ENCODE results near the gene TRIO.

The TRIO gene

GRCh38 chr5:14450018-14450524 is 306.9 kb downstream of the TRIO start:
- no peak for DNase-seq (ENCODE audit: low read depth, low spot score)

DNA sequence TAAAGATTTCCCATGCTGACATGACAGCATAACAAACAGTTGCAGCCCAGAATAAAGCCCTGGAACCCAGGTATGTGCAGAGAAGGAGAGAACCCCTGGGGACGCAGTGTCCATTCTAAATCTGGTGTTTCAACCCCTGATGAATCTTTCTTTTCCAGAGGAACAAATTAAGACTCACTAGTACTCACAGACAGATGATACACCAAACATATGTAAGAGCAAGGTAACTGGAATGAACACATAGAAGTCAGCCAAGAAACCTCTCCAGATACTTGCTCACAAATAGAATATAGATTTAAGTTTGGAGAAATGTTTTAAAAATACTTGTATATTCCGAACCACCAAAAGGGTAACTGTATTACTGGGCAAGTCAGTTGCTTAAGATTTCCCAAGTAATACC is 307.6 kb downstream of the TRIO start:
- no peak for DNase-seq (ENCODE audit: low read depth, low spot score)

- DNase-seq (ENCODE audit: low read depth, low spot score), result no peak
These were observed 308.7 kb downstream of the TRIO start for GRCh38 chr5:14451871-14452270.

GRCh38 chr5:14452685-14453454 is 309.7 kb downstream of the TRIO start:
- no peak for DNase-seq (ENCODE audit: low read depth, low spot score)

- no peak for DNase-seq (ENCODE audit: low read depth, low spot score)
These were observed 310.3 kb downstream of the TRIO start for GRCh38 chr5:14453481-14453880.

DNA sequence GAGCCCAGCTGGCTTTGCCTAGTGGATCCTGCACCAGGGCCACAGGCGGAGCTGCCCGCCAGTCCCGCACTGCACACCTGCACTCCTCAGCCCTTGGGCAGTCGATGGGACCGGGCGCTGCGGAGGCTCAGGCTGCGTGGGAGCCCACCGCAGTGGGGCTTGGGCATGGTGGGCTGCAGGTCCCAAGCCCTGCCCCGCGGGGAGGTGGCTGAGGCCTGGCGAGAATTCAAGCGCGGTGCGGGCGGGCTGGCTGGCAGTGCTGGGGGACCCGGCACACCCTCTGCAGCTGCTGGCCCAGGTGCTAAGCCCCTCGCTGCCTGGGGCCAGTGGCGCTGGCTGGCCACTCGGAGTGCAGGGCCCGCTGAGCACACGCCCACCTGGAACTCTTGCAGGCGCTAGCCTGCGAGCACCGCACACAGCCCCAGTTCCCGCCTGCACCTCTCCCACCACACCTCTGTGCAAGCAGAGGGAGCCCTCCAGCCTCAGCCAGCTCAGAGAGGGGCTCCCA is 312.7 kb downstream of the TRIO start:
- DNase-seq (ENCODE audit: low read depth, low spot score), result no peak

DNA sequence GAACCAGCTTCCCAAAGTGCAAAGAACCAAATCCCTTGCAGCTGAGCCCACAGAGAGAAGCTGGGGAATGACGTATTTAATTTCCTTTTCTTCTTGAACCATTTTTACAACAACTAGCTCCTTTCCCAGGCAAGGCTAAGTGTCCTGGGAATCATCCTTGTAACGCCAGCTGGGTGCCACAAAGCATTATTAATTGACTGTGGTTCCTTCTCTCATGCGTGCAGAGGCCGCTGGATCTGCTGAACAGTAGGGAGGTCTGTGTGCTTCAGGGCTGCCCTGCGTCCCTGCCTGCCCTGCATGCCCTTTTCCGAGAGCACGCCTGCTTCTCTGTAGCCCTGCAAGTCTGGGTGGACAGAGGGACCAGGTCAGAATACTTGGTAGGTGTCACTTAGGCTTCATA is 314.3 kb downstream of the TRIO start:
- DNase-seq (ENCODE audit: low read depth, low spot score), result no peak

GRCh38 chr5:14458414-14458813 is 315.3 kb downstream of the TRIO start:
- no peak for DNase-seq (ENCODE audit: low read depth, low spot score)

DNA sequence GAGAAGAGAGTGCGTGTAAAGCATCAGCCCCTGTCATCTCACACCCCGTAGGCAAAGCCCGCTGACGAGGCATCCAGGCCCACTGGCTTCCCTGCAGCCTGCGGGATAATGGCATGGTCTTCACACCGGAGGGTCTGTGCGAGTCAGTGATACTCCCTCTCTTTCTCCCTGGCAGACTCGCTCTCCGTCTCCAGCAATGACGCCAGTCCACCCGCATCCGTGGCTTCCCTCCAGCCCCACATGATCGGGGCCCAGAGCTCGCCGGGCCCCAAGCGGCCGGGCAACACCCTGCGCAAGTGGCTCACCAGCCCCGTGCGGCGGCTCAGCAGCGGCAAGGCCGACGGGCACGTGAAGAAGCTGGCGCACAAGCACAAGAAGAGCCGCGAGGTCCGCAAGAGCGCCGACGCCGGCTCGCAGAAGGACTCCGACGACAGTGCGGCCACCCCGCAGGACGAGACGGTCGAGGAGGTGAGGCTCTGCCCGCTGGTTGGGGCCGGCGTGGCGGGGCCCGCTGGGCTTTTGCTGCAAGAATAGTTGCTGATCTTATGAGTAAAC is 317.8 kb downstream of the TRIO start:
- DNase-seq (ENCODE audit: low read depth, low spot score), result no peak

DNA sequence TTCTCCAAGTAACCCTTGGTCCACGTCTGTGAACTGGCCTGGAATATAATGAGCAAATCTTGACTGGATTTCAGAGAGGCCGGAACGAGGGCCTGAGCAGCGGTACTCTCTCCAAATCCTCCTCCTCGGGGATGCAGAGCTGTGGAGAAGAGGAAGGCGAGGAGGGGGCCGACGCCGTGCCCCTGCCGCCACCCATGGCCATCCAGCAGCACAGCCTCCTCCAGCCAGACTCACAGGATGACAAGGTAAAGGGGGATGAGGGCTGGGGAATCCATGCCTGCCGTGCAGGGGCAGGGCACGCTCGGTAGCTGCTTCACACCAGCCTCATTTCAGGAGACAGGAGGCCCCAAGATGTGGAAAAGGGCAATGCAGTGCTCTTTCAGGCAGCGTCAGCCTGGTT is 319.5 kb downstream of the TRIO start:
- no peak for DNase-seq (ENCODE audit: low read depth, low spot score)

DNA sequence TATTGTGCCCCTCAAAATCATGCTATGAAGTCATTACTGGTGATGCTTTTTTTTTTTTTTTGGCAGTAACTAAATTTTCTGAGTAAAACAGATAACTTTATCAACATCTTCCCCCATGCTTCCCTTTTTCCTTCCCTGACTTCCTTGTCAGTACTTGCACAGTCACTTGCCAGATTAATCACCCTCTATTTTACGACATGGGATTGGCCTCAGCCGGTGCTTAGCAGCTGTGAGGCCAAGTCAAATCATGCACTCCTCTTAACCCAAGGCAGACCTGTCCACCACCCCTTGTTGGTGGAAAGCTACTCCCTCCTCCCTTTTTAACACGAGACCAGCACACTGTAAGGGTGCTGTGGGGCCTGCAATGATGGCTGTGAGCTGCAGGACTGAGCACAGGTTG is 320.5 kb downstream of the TRIO start:
- DNase-seq (ENCODE audit: low read depth, low spot score), result no peak

DNA sequence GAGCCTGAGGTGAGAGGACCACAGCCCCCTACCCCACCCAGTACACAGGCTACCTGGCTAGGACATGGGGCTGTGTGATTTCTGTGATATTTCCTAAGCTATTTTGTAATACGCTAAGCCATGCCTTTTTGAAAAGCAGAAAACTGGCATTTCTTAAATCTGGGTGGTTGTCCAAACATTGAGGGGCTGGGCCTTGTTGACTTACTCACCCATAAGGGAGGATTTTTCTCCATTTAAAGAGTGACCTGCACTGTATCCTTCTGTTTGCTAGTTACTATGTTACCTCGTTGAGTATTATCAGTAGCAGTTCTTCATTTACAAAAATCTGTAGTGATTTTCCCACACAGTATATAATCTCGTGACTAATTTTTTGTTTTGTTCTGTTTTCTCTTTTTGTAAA is 321.0 kb downstream of the TRIO start:
- no peak for DNase-seq (ENCODE audit: low read depth, low spot score)

- DNase-seq (ENCODE audit: low read depth, low spot score), result no peak
These were observed 321.5 kb downstream of the TRIO start for GRCh38 chr5:14464671-14465070.

GRCh38 chr5:14465116-14465515 is 322.0 kb downstream of the TRIO start:
- no peak for DNase-seq (ENCODE audit: low read depth, low spot score)

GRCh38 chr5:14465776-14466175 is 322.6 kb downstream of the TRIO start:
- DNase-seq (ENCODE audit: low read depth, low spot score), result no peak

- no peak for DNase-seq (ENCODE audit: low read depth, low spot score)
These were observed 324.1 kb downstream of the TRIO start for GRCh38 chr5:14467251-14467650.

DNA sequence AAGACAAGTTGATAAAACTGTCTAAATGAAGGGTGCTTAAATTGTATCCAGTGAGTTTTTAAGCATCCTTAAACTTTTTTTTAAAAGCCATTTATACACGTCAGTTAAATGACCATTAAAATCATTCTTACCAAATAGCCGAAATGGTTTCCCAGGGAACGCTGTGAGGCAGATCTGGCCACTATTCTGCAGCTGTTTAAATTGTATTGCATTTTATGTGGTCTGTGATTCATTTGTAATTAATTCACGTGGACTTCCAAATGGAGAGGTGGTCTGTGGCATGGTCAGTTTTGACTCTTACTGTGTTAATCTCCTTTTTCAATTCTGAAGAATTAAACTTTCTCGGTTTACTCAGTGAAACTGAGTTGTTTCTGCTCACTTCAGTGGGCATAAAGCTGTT is 324.7 kb downstream of the TRIO start:
- no peak for DNase-seq (ENCODE audit: low read depth, low spot score)

GRCh38 chr5:14469551-14470377 is 326.6 kb downstream of the TRIO start:
- DNase-seq (ENCODE audit: low read depth, low spot score), result no peak

DNA sequence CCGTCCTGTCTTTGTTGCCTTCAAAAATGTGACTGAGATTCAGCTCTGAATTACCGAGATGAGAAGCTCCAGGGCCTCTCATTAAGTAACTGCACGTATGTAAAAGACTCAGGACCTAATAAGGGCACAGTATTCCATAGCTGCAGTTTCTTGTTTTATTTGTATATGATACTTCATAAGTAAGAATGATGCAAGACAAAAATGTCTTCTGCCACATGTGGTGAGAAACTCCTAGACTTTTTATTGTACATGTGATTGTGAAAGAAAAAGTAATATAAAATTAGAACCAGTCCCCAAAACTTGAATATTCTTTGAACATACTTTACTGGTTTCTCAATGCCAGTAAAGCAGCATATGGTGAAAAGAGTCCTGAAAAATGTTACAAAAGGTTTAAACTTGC is 328.4 kb downstream of the TRIO start:
- no peak for DNase-seq (ENCODE audit: low read depth, low spot score)

GRCh38 chr5:14472986-14473567 is 329.9 kb downstream of the TRIO start:
- no peak for DNase-seq (ENCODE audit: low read depth, low spot score)

DNA sequence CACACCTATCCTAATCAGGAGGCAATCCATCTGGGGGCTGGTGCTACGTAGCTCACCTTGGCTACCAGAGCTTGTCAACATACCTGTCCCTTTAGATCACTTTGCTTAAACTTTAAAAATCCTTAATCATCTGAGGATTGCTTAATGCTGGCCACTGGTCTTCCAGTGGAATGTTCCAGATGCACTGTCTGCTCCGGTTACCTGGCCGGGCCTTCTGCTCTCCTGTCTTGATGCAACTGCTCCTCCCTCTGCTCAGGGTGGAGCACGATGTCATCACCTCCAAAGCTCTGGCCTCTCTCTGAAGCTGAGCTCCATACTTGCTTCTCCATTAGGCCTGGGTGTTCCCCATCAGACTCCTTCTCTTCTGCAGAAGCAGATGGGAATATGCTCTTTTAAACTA is 331.9 kb downstream of the TRIO start:
- DNase-seq (ENCODE audit: low read depth, low spot score), result no peak
